Omental fat pad (tissue), 4 donors: ENCODE measurements around the gene RAI1. TPM values are rescaled to one million over a fixed set of nuclear protein-coding genes. Genes with fewer than 3 reads are reported as not detected.

ENCODE experiments used
- ATAC-seq: fragments of 150-250 bp; one replicate; pipeline ENCODE4 v1.9.1; 2016; ENCODE audit warnings: mild to moderate bottlenecking, moderate library complexity; ENCODE audit not compliant: low FRiP score
- DNase-seq: peaks from one replicate; pipeline ENCODE4 v3.0.0-alpha.2; 2019; ENCODE audit warnings: low spot score
- total RNA-seq, 4 donors: library from RNA; depleted of rRNA; stranded (reverse); fragments of >200 nt; gene quantifications; one replicate each; pipeline ENCODE4 v1.1.0, GENCODE V29; 2016
- TF ChIP-seq, protein P1 (sequence below), 3 donors: fragments of 450-650 bp; IDR thresholded peaks; one replicate each; pipeline ENCODE4 v1.5.1; 2016 to 2017; ENCODE audit warnings: antibody characterized with exemption in 3 of 3, mild to moderate bottlenecking in 3 of 3, moderate library complexity in 2 of 3

RAI1 gene
- total RNA-seq, 4 donors from 2014 or later, result 6.7 to 30.6 (median 8.5) TPM

- DNase-seq, result peak; percentile 46
- TF ChIP-seq, protein P1, sequence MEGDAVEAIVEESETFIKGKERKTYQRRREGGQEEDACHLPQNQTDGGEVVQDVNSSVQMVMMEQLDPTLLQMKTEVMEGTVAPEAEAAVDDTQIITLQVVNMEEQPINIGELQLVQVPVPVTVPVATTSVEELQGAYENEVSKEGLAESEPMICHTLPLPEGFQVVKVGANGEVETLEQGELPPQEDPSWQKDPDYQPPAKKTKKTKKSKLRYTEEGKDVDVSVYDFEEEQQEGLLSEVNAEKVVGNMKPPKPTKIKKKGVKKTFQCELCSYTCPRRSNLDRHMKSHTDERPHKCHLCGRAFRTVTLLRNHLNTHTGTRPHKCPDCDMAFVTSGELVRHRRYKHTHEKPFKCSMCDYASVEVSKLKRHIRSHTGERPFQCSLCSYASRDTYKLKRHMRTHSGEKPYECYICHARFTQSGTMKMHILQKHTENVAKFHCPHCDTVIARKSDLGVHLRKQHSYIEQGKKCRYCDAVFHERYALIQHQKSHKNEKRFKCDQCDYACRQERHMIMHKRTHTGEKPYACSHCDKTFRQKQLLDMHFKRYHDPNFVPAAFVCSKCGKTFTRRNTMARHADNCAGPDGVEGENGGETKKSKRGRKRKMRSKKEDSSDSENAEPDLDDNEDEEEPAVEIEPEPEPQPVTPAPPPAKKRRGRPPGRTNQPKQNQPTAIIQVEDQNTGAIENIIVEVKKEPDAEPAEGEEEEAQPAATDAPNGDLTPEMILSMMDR (IDR thresholded peaks at IDR 0.05), result no peak
- ATAC-seq, result peak; percentile 63
Observed at GRCh38 chr17:17849147-17849820, 168.0 kb downstream of the RAI1 start.

DNA sequence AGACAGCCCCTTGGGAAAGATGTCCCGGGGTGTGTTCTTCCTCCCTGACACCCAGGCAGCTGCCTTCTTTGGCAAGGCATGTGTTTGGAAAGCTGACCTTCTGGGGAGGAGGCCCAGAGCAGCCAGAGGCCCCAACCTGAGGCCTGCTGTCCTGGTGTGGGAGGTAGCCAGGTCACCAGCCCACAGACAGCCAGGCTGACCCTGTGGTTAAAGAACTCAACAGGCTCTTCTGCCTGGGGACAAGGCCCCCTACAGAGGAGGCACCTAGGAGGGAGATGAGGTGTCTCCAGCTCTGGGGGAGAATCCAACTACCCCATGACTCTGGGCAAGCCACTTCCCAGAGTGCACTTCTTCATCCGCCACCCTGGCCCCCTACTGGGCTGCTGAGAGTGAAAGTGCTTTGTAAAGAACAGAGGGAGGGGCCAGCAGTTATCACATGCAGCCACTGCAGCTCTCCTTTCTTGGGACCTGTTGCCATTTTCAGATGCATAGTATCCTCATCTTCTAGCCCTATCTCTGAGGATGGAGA is 168.7 kb downstream of the RAI1 start:
- ATAC-seq (no peak), DNase-seq (no peak)
- TF ChIP-seq, protein P1 (IDR thresholded peaks at IDR 0.05), result no peak

- no peak for DNase-seq
- ATAC-seq, result no peak
- TF ChIP-seq, protein P1 (IDR thresholded peaks at IDR 0.05), result no peak
Observed at GRCh38 chr17:17851103-17852002, 170.1 kb downstream of the RAI1 start.

DNA sequence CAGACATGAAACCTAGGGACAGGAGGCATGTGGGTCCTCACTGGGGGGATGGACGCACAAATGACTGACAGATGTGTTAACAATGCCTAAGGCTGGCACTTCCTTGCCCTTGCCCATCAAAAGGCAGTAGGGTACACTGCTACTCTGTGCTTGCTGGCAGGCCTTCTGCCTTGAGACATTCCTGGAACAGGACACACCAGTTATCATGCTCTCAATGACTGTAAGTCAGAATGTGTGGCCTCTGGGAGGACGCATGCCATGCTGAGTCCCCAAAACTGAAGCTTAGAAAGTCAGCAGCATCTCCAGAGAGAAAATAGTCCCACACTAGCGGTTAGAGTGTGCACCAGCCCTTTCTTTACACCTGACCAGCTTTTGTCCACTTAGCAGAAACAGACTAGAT is 171.7 kb downstream of the RAI1 start:
- ATAC-seq (no peak), DNase-seq (no peak)
- TF ChIP-seq, protein P1 (IDR thresholded peaks at IDR 0.05), result no peak

GRCh38 chr17:17853811-17854447 is 172.7 kb downstream of the RAI1 start:
- TF ChIP-seq, protein P1 (IDR thresholded peaks at IDR 0.05), result no peak
- ATAC-seq, result no peak
- DNase-seq, result no peak

DNA sequence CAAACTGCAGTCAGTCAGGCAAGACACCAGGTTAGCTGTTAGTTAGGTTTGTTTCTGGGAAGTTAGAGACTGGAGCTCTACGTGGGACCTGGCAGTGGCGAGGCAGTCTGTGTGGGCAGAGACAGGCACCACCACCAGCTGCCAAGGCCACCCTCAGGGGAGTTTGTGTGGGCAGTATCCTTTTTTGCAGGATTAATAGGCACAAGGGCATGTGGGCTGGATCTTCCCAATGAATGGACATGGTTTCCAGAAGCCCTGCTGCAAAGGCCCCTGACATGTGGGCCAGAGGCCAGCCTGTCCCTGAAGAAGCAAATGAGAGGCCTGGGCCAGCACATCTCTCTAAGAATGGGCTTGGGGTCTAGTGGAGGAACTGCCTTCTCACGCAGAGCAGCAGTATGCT is 174.7 kb downstream of the RAI1 start:
- peak; percentile 46 for ATAC-seq
- DNase-seq, result no peak

More for the DNA sequence above, 174.7 kb downstream of the RAI1 start:
- TF ChIP-seq, protein P1 (IDR thresholded peaks at IDR 0.05), result no peak
